ENCODE data around the gene MBOAT2. TPM values are rescaled to one million over a fixed set of nuclear protein-coding genes. Genes with fewer than 3 reads are reported as not detected.

MBOAT2 gene
- total and polyA plus RNA-seq, 2 of the 13 experiments (the other 11 are each of a cell fraction or from before 2014, with no cell fraction given), result 0.11 to 0.36 TPM

DNA sequence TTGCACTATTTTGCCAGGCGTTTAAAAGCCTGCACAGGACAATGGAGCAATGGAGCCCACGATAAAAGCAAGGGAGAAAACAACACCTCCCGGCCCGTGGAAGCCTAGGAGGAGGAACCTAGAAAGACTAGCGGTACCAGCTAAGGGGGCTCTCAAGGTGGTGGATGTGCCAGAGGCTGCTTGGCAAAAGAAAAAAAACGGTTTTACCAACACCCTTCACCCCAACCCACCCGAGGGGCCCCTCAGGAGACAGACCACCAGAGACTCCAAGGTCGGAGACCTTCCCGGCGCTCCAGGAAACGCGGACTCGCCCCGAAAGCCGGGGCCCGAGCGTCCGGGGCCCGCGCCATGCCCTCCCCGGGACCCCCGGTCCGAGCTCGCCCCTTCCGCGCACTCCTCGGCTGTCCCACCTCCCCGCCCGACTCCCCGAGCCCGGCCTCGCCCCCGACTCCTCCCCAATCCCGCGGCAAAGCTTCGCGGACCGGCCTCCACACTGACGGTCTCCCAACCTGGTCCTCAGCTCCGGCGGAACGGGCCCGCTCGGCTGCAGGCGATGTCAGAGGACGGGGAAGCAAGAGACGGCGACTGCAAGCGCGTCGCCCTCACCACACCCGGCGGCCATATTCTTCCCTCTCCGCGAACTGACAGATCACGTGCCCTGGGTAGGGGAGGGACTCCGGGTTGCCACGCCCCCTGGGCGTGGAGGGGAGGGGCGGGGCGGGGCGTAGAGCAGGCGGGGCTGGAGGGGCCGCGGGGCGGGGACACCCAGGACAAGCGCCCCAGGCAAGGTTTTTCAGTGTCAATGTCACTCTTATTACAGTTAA lies 166.3 kb downstream of the MBOAT2 start, which contains the start of gene KIDINS220 (continued):
- TF ChIP-seq ZNF788 (CRISPR knock-in tag; IDR thresholded peaks at IDR 0.05; ENCODE audit: borderline replicate concordance) (peak; percentile 57; the same call in 1 of the 2 replicates), HMG20A (CRISPR knock-in tag; IDR thresholded peaks at IDR 0.05; ENCODE audit: borderline replicate concordance) (no peak), ZNF775 (CRISPR knock-in tag; IDR thresholded peaks at IDR 0.05; ENCODE audit: borderline replicate concordance) (no peak), CCAR2 (optimal IDR thresholded peaks at IDR 0.05; ENCODE audit: low read depth, low read length) (no peak), SMAD1 (CRISPR knock-in tag; IDR thresholded peaks at IDR 0.05; ENCODE audit: borderline replicate concordance, low read depth) (peak; percentile 74; the same call in 1 of the 2 replicates), HOXA3 (CRISPR knock-in tag; IDR thresholded peaks at IDR 0.05) (peak; percentile 74), ATF1 (CRISPR knock-in tag; IDR thresholded peaks at IDR 0.05) (no peak; the same call in 1 of the 2 replicates), CBFB (CRISPR knock-in tag; IDR thresholded peaks at IDR 0.05) (peak; percentile 59; the same call in 1 of the 2 replicates)
- TF ChIP-seq, protein P1, sequence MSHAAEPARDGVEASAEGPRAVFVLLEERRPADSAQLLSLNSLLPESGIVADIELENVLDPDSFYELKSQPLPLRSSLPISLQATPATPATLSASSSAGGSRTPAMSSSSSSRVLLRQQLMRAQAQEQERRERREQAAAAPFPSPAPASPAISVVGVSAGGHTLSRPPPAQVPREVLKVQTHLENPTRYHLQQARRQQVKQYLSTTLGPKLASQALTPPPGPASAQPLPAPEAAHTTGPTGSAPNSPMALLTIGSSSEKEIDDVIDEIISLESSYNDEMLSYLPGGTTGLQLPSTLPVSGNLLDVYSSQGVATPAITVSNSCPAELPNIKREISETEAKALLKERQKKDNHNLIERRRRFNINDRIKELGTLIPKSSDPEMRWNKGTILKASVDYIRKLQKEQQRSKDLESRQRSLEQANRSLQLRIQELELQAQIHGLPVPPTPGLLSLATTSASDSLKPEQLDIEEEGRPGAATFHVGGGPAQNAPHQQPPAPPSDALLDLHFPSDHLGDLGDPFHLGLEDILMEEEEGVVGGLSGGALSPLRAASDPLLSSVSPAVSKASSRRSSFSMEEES (CRISPR knock-in tag; IDR thresholded peaks at IDR 0.05), result peak; percentile 70
- TF ChIP-seq, protein P2, sequence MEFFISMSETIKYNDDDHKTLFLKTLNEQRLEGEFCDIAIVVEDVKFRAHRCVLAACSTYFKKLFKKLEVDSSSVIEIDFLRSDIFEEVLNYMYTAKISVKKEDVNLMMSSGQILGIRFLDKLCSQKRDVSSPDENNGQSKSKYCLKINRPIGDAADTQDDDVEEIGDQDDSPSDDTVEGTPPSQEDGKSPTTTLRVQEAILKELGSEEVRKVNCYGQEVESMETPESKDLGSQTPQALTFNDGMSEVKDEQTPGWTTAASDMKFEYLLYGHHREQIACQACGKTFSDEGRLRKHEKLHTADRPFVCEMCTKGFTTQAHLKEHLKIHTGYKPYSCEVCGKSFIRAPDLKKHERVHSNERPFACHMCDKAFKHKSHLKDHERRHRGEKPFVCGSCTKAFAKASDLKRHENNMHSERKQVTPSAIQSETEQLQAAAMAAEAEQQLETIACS (CRISPR knock-in tag; IDR thresholded peaks at IDR 0.05), result no peak
- TF ChIP-seq, protein P3, sequence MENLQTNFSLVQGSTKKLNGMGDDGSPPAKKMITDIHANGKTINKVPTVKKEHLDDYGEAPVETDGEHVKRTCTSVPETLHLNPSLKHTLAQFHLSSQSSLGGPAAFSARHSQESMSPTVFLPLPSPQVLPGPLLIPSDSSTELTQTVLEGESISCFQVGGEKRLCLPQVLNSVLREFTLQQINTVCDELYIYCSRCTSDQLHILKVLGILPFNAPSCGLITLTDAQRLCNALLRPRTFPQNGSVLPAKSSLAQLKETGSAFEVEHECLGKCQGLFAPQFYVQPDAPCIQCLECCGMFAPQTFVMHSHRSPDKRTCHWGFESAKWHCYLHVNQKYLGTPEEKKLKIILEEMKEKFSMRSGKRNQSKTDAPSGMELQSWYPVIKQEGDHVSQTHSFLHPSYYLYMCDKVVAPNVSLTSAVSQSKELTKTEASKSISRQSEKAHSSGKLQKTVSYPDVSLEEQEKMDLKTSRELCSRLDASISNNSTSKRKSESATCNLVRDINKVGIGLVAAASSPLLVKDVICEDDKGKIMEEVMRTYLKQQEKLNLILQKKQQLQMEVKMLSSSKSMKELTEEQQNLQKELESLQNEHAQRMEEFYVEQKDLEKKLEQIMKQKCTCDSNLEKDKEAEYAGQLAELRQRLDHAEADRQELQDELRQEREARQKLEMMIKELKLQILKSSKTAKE (CRISPR knock-in tag; IDR thresholded peaks at IDR 0.05; ENCODE audit: borderline replicate concordance), result peak; percentile 49
- TF ChIP-seq, protein P4, sequence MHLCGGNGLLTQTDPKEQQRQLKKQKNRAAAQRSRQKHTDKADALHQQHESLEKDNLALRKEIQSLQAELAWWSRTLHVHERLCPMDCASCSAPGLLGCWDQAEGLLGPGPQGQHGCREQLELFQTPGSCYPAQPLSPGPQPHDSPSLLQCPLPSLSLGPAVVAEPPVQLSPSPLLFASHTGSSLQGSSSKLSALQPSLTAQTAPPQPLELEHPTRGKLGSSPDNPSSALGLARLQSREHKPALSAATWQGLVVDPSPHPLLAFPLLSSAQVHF (CRISPR knock-in tag; IDR thresholded peaks at IDR 0.05), result no peak
- TF ChIP-seq, protein P5, sequence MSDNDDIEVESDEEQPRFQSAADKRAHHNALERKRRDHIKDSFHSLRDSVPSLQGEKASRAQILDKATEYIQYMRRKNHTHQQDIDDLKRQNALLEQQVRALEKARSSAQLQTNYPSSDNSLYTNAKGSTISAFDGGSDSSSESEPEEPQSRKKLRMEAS (IDR thresholded peaks at IDR 0.05), result peak; percentile 86
- TF ChIP-seq, protein P6, sequence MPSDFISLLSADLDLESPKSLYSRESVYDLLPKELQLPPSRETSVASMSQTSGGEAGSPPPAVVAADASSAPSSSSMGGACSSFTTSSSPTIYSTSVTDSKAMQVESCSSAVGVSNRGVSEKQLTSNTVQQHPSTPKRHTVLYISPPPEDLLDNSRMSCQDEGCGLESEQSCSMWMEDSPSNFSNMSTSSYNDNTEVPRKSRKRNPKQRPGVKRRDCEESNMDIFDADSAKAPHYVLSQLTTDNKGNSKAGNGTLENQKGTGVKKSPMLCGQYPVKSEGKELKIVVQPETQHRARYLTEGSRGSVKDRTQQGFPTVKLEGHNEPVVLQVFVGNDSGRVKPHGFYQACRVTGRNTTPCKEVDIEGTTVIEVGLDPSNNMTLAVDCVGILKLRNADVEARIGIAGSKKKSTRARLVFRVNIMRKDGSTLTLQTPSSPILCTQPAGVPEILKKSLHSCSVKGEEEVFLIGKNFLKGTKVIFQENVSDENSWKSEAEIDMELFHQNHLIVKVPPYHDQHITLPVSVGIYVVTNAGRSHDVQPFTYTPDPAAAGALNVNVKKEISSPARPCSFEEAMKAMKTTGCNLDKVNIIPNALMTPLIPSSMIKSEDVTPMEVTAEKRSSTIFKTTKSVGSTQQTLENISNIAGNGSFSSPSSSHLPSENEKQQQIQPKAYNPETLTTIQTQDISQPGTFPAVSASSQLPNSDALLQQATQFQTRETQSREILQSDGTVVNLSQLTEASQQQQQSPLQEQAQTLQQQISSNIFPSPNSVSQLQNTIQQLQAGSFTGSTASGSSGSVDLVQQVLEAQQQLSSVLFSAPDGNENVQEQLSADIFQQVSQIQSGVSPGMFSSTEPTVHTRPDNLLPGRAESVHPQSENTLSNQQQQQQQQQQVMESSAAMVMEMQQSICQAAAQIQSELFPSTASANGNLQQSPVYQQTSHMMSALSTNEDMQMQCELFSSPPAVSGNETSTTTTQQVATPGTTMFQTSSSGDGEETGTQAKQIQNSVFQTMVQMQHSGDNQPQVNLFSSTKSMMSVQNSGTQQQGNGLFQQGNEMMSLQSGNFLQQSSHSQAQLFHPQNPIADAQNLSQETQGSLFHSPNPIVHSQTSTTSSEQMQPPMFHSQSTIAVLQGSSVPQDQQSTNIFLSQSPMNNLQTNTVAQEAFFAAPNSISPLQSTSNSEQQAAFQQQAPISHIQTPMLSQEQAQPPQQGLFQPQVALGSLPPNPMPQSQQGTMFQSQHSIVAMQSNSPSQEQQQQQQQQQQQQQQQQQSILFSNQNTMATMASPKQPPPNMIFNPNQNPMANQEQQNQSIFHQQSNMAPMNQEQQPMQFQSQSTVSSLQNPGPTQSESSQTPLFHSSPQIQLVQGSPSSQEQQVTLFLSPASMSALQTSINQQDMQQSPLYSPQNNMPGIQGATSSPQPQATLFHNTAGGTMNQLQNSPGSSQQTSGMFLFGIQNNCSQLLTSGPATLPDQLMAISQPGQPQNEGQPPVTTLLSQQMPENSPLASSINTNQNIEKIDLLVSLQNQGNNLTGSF (CRISPR knock-in tag; IDR thresholded peaks at IDR 0.05), result no peak; the same call in 1 of the 2 replicates
- TF ChIP-seq, protein P7, sequence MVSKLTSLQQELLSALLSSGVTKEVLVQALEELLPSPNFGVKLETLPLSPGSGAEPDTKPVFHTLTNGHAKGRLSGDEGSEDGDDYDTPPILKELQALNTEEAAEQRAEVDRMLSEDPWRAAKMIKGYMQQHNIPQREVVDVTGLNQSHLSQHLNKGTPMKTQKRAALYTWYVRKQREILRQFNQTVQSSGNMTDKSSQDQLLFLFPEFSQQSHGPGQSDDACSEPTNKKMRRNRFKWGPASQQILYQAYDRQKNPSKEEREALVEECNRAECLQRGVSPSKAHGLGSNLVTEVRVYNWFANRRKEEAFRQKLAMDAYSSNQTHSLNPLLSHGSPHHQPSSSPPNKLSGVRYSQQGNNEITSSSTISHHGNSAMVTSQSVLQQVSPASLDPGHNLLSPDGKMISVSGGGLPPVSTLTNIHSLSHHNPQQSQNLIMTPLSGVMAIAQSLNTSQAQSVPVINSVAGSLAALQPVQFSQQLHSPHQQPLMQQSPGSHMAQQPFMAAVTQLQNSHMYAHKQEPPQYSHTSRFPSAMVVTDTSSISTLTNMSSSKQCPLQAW (CRISPR knock-in tag; IDR thresholded peaks at IDR 0.05), result peak; percentile 60

Measured in HepG2 (cell line).